GM12878 (cell line): ENCODE measurements around the gene EMC1. TPM values are rescaled to one million over a fixed set of nuclear protein-coding genes. Genes with fewer than 3 reads are reported as not detected.

Experiments
- ATAC-seq: fragments of 200-7000 bp; cut with Tn5 transposase; 3 replicates; pipeline ENCODE4 v1.9.1; 2020; ENCODE audit warnings: mild to moderate bottlenecking, moderate library complexity
- BruUV-seq: library from RNA; stranded (reverse); fragments of 400-500 nt; replicated peaks from 2 replicates; lab custom pipeline; 2021; lab: Mats Ljungman, UMichigan
- CTCF ChIA-PET: fragments of 300-600 bp; sonication (Branson Sonifier 250); formaldehyde crosslinking; extraction: SDS; loops from one replicate; lab custom pipeline; 2021; ENCODE audit warnings: inconsistent platforms; lab: Yijun Ruan, JAX
- POLR2A ChIA-PET: fragments of 350-600 bp; formaldehyde crosslinking; extraction: SDS; loops from one replicate; lab custom pipeline; 2021; ENCODE audit warnings: inconsistent platforms; lab: Charles Lee
- RAD21 ChIA-PET: fragments of 300-600 bp; sonication (Branson Sonifier 250); formaldehyde crosslinking; loops from one replicate; lab custom pipeline; 2023; ENCODE audit warnings: antibody characterized with exemption; ENCODE audit not compliant: unreplicated experiment; lab: Charles Lee
- SMC1A ChIA-PET: fragments of 300-600 bp; sonication (Branson Sonifier 250); formaldehyde crosslinking; loops from one replicate; lab custom pipeline; 2023; ENCODE audit not compliant: unreplicated experiment, uncharacterized antibody; lab: Charles Lee
- DNase-seq: peaks from one replicate; pipeline ENCODE4 v3.0.0-alpha.2; 2011; ENCODE audit warnings: low read depth, low spot score
- FAIRE-seq: peaks from 3 replicates; lab custom pipeline; 2011; peaks lifted over from hg19 to GRCh38; lab: Jason Lieb, UNC
- H2AFZ ChIP-seq: 2 replicates; pipeline ENCODE4 v1.6.0; 2011; ENCODE audit warnings: low read depth, low read length, control low read depth; ENCODE audit not compliant: control insufficient read depth
- H3K27ac ChIP-seq: 2 replicates; pipeline ENCODE4 v1.5.1; 2011; ENCODE audit warnings: control low read depth; ENCODE audit not compliant: control insufficient read depth, insufficient read depth
- H3K27me3 ChIP-seq, 2 experiments: replicated peaks in 1 of 2; 2 replicates each; pipeline versions ENCODE4 v1.6.0 to v1.6.1; 2011; ENCODE audit warnings: low read length in 1 of 2; ENCODE audit not compliant: control insufficient read depth in 2 of 2, insufficient read depth in 2 of 2
- H3K36me3 ChIP-seq, 2 experiments: 2 replicates each; pipeline ENCODE4 v1.5.1; 2011; ENCODE audit warnings: low read length in 1 of 2; ENCODE audit not compliant: control insufficient read depth in 2 of 2, insufficient read depth in 2 of 2
- H3K4me1 ChIP-seq: 2 replicates; pipeline ENCODE4 v1.6.1; 2011; ENCODE audit warnings: mild to moderate bottlenecking, low read length, moderate library complexity, mixed read lengths; ENCODE audit not compliant: control insufficient read depth, insufficient read depth
- H3K4me2 ChIP-seq: 2 replicates; pipeline ENCODE4 v1.6.0; 2011; ENCODE audit warnings: control low read depth; ENCODE audit not compliant: control insufficient read depth, insufficient read depth
- H3K4me3 ChIP-seq: fragments of 200-600 bp; sonication (generic); 2 replicates; pipeline ENCODE4 v1.5.1; 2016
- H3K79me2 ChIP-seq: 2 replicates; pipeline ENCODE4 v1.6.0; 2011; ENCODE audit warnings: low read length; ENCODE audit not compliant: control insufficient read depth, insufficient read depth
- H3K9ac ChIP-seq: 2 replicates; pipeline ENCODE4 v1.8.0; 2011; ENCODE audit warnings: low read length, control low read depth, mixed read lengths; ENCODE audit not compliant: control insufficient read depth, insufficient read depth
- H3K9me3 ChIP-seq: replicated peaks from 3 replicates; pipeline ENCODE4 v1.5.1; 2011; ENCODE audit warnings: mild to moderate bottlenecking, low read length; ENCODE audit not compliant: control insufficient read depth, insufficient read depth
- H4K20me1 ChIP-seq: 2 replicates; pipeline ENCODE4 v1.6.0; 2011; ENCODE audit not compliant: control insufficient read depth, insufficient read depth
- DPF2 ChIP-seq: fragments of 450-650 bp; IDR thresholded peaks from 2 replicates; pipeline ENCODE4 v1.6.1; 2017; ENCODE audit warnings: mild to moderate bottlenecking
- HDGF ChIP-seq: fragments of 450-650 bp; IDR thresholded peaks from 2 replicates; pipeline ENCODE4 v1.6.1; 2016; ENCODE audit warnings: antibody characterized with exemption
- NFYA ChIP-seq: IDR thresholded peaks from 2 replicates; pipeline ENCODE4 v1.6.1; 2011; ENCODE audit warnings: low read depth, mild to moderate bottlenecking, low read length, improper control_type of control experiment, borderline replicate concordance
- NR2C2 ChIP-seq: IDR thresholded peaks from 2 replicates; pipeline ENCODE4 v1.6.1; 2011; ENCODE audit warnings: borderline replicate concordance, low read depth; ENCODE audit not compliant: control insufficient read depth, insufficient read length
- PAX5 ChIP-seq: IDR thresholded peaks from 2 replicates; pipeline ENCODE4 v1.6.1; 2011; ENCODE audit warnings: low read depth, low read length, borderline replicate concordance
- WGBS: methylation state at CpG from one replicate; pipeline ENCODE4 v1.1.6; 2016; ENCODE audit warnings: low lambda C conversion rate; ENCODE audit not compliant: insufficient replicate concordance, insufficient coverage; ENCODE audit errors: missing lambda C conversion rate; 5-methylcytosine and 5-hydroxymethylcytosine counted together
- in situ Hi-C: fragments of 300-500 bp; cut with MboI; formaldehyde crosslinking; loops from 9 replicates; pipeline ENCODE4 v1.14.3; 2018; ENCODE audit warnings: mixed read lengths
- intact Hi-C: fragments of 100-400 bp; cut with micrococcal nuclease; formaldehyde crosslinking; loops from one replicate; pipeline ENCODE4 v1.14.2; 2022; ENCODE audit not compliant: unreplicated experiment
- polyA plus RNA-seq, 11 experiments: library from polyadenylated mRNA; depleted of rRNA in 4 of 11; unstranded in 6 of 11; stranded (reverse) in 5 of 11; fragments of >200 nt; fragmentation: Nextera tagmentation in 4 of 11; fragmentation: Illumina TruSeq in 1 of 11; extraction: Ambion mirVana in 4 of 11; extraction: Trizol in 1 of 11; gene quantifications; 1 replicate in 1 of 11; 2 replicates in 10 of 11; pipeline versions ENCODE4 v1.2.1 to v1.2.3, GENCODE V29; 2011 to 2016; ENCODE audit warnings: inconsistent platforms in 2 of 11, missing spikeins in 2 of 11, low read depth in 1 of 11
- total RNA-seq, 4 experiments: library from RNA; depleted of rRNA in 3 of 4; stranded (reverse); fragments of >200 nt in 3 of 4; fragmentation: Illumina TruSeq in 1 of 4; extraction: Trizol in 1 of 4; gene quantifications; 2 replicates each; pipeline versions ENCODE4 v1.2.1 to v1.2.3, GENCODE V29; 2013 to 2021
- TF ChIP-seq, protein P1 (sequence below): fragments of 450-650 bp; IDR thresholded peaks from 2 replicates; pipeline ENCODE4 v1.6.1; 2016; ENCODE audit warnings: mild to moderate bottlenecking
- TF ChIP-seq, protein P2 (sequence below): fragments of 150-350 bp; IDR thresholded peaks from 2 replicates; pipeline ENCODE4 v1.6.1; 2014; ENCODE audit warnings: mild to moderate bottlenecking, low read depth, low read length
- TF ChIP-seq, protein P3 (sequence below): fragments of 450-650 bp; formaldehyde crosslinking; IDR thresholded peaks from 2 replicates; pipeline ENCODE4 v1.4.0; 2020; ENCODE audit warnings: mild to moderate bottlenecking, moderate library complexity
- TF ChIP-seq, protein P4 (sequence below): fragments of 150-350 bp; IDR thresholded peaks from 2 replicates; pipeline ENCODE4 v1.6.1; 2016; ENCODE audit warnings: low read depth, low read length
- TF ChIP-seq, protein P5 (sequence below): IDR thresholded peaks from 2 replicates; pipeline ENCODE4 v1.6.1; 2011; ENCODE audit warnings: low read depth, low read length, improper control_type of control experiment, borderline replicate concordance

The EMC1 gene
- total and polyA plus RNA-seq, 10 of the 15 experiments (the other 5 are each of a cell fraction or from before 2014, with no cell fraction given) = 12.2 to 43.6 (median 20.6) TPM

DNA sequence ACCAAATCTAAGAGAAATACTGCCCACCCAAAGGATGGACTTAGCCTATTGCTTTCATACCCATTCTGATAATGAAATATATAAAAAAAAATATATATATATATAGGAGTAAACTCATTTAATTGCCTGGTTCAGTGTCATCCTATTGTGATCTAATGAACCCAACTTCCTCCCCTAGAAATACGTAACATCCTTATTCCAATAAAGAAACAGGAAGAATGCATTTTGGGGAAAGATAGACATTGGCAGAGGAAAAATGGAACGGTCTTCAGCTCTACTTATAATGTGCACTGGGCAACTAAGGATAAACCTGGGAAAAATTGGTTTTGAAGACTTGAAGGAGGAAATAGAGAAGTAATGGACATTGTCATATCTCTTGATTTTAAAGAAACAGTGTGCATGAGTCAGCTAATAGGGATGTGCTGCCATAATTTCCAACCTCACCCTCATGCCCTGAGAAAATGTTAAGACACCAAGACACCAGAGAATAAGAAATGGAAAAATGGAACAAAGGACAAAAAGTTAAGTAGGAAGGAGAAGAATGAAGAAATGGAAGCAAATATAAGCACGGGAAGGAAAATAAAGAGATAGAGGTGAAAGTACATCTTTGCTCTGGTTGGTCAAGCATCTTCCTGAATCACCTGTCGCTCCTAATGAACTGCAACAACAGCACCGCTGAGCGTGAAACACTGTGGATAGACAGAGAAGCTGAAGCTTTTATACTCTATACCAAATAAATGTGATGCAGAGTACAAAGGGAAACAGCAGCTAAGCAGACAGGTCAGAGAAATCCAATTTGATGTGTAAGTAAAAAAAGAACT lies 46.7 kb downstream of the EMC1 start:
- DNase-seq (no peak), ATAC-seq (no peak), FAIRE-seq (no peak)
- H2AFZ ChIP-seq = no peak overlapping the region
- peaks cover 0 to 4% of the 10 kb centered on the region in 2 experiments; a peak in 2 of 4 replicates for H3K36me3 ChIP-seq
- ChIA-PET POLR2A (interaction anchor here (0.5 kb wide), 1 partner anchor 64 kb away, joined by 3 read pairs; no protein-coding TSS in a partner anchor), SMC1A (interaction anchor here (0.9 to 2.9 kb wide), 5 partner anchors 9 to 97 kb away, joined by 3 to 10 read pairs (median 4); no protein-coding TSS in a partner anchor), RAD21 (interaction anchor here (1.4 to 1.7 kb wide), 2 partner anchors 31 to 36 kb away, joined by 4 read pairs; no protein-coding TSS in a partner anchor), CTCF (no interaction called here)
- H3K4me3 ChIP-seq = peak overlapping the region; percentile 13; the same call in 1 of the 2 replicates
- 86% methylated on average over 6 of the region's 6 CpGs for WGBS
- H3K27me3 ChIP-seq = no peaks in the 10 kb centered on the region
- no peak overlapping the region; the same call in 1 of the 2 replicates for H3K9ac ChIP-seq
- H3K4me2 ChIP-seq = peak overlapping the region; percentile 3; the same call in 1 of the 2 replicates
- peaks cover 13% of the 10 kb centered on the region for H3K4me1 ChIP-seq
- in situ Hi-C loops (no loop called here), intact Hi-C loops (loop anchor here (10.0 kb wide), 1 partner anchor 250 kb away; the partner anchor contains the start of gene IFFO2)
- H3K79me2 ChIP-seq = peaks cover 79% of the 10 kb centered on the region
- no peak overlapping the region for H3K27ac ChIP-seq
- H4K20me1 ChIP-seq = no peaks in the 10 kb centered on the region; the same call in 1 of the 2 replicates
- BruUV-seq = no TSS peak
- no peaks in the 10 kb centered on the region for H3K9me3 ChIP-seq
- TF ChIP-seq HDGF (no peak), NR2C2 (no peak), PAX5 (no peak), NFYA (no peak), DPF2 (no peak)
- TF ChIP-seq, protein P1, sequence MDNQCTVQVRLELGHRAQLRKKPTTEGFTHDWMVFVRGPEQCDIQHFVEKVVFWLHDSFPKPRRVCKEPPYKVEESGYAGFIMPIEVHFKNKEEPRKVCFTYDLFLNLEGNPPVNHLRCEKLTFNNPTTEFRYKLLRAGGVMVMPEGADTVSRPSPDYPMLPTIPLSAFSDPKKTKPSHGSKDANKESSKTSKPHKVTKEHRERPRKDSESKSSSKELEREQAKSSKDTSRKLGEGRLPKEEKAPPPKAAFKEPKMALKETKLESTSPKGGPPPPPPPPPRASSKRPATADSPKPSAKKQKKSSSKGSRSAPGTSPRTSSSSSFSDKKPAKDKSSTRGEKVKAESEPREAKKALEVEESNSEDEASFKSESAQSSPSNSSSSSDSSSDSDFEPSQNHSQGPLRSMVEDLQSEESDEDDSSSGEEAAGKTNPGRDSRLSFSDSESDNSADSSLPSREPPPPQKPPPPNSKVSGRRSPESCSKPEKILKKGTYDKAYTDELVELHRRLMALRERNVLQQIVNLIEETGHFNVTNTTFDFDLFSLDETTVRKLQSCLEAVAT = no peak
- TF ChIP-seq, protein P2, sequence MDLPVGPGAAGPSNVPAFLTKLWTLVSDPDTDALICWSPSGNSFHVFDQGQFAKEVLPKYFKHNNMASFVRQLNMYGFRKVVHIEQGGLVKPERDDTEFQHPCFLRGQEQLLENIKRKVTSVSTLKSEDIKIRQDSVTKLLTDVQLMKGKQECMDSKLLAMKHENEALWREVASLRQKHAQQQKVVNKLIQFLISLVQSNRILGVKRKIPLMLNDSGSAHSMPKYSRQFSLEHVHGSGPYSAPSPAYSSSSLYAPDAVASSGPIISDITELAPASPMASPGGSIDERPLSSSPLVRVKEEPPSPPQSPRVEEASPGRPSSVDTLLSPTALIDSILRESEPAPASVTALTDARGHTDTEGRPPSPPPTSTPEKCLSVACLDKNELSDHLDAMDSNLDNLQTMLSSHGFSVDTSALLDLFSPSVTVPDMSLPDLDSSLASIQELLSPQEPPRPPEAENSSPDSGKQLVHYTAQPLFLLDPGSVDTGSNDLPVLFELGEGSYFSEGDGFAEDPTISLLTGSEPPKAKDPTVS = no peak
- TF ChIP-seq, protein P3, sequence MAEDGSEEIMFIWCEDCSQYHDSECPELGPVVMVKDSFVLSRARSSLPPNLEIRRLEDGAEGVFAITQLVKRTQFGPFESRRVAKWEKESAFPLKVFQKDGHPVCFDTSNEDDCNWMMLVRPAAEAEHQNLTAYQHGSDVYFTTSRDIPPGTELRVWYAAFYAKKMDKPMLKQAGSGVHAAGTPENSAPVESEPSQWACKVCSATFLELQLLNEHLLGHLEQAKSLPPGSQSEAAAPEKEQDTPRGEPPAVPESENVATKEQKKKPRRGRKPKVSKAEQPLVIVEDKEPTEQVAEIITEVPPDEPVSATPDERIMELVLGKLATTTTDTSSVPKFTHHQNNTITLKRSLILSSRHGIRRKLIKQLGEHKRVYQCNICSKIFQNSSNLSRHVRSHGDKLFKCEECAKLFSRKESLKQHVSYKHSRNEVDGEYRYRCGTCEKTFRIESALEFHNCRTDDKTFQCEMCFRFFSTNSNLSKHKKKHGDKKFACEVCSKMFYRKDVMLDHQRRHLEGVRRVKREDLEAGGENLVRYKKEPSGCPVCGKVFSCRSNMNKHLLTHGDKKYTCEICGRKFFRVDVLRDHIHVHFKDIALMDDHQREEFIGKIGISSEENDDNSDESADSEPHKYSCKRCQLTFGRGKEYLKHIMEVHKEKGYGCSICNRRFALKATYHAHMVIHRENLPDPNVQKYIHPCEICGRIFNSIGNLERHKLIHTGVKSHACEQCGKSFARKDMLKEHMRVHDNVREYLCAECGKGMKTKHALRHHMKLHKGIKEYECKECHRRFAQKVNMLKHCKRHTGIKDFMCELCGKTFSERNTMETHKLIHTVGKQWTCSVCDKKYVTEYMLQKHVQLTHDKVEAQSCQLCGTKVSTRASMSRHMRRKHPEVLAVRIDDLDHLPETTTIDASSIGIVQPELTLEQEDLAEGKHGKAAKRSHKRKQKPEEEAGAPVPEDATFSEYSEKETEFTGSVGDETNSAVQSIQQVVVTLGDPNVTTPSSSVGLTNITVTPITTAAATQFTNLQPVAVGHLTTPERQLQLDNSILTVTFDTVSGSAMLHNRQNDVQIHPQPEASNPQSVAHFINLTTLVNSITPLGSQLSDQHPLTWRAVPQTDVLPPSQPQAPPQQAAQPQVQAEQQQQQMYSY (CRISPR knock-in tag) = no peak
- TF ChIP-seq, protein P4, sequence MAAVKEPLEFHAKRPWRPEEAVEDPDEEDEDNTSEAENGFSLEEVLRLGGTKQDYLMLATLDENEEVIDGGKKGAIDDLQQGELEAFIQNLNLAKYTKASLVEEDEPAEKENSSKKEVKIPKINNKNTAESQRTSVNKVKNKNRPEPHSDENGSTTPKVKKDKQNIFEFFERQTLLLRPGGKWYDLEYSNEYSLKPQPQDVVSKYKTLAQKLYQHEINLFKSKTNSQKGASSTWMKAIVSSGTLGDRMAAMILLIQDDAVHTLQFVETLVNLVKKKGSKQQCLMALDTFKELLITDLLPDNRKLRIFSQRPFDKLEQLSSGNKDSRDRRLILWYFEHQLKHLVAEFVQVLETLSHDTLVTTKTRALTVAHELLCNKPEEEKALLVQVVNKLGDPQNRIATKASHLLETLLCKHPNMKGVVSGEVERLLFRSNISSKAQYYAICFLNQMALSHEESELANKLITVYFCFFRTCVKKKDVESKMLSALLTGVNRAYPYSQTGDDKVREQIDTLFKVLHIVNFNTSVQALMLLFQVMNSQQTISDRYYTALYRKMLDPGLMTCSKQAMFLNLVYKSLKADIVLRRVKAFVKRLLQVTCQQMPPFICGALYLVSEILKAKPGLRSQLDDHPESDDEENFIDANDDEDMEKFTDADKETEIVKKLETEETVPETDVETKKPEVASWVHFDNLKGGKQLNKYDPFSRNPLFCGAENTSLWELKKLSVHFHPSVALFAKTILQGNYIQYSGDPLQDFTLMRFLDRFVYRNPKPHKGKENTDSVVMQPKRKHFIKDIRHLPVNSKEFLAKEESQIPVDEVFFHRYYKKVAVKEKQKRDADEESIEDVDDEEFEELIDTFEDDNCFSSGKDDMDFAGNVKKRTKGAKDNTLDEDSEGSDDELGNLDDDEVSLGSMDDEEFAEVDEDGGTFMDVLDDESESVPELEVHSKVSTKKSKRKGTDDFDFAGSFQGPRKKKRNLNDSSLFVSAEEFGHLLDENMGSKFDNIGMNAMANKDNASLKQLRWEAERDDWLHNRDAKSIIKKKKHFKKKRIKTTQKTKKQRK = no peak
- TF ChIP-seq, protein P5, sequence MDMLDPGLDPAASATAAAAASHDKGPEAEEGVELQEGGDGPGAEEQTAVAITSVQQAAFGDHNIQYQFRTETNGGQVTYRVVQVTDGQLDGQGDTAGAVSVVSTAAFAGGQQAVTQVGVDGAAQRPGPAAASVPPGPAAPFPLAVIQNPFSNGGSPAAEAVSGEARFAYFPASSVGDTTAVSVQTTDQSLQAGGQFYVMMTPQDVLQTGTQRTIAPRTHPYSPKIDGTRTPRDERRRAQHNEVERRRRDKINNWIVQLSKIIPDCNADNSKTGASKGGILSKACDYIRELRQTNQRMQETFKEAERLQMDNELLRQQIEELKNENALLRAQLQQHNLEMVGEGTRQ = no peak
